Measurements from ENCODE around the gene DLG2. TPM values are rescaled to one million over a fixed set of nuclear protein-coding genes. Genes with fewer than 3 reads are reported as not detected.

DLG2 gene
- total RNA-seq, 2 experiments from 2014 or later: 2.0 to 2.1 TPM

GRCh38 chr11:83641511-83641910 is 1985.6 kb downstream of the DLG2 start:
- Histone ChIP-seq H3K27ac (ENCODE audit: low read depth in 1 of 2, low read length in 2 of 2) (no peak overlapping the region), H3K4me3 (ENCODE audit: low read length) (no peak overlapping the region), H3K36me3 (ENCODE audit: insufficient read depth, low read length) (no peaks in the 10 kb centered on the region), H3K4me1 (ENCODE audit: insufficient read depth, low read length) (no peaks in the 10 kb centered on the region), H3K9me3 (ENCODE audit: control insufficient read depth in 1 of 2, insufficient read depth in 1 of 2, low read length in 2 of 2) (no peaks in the 10 kb centered on the region), H3K27me3 (ENCODE audit: control insufficient read depth in 1 of 2, insufficient read depth in 2 of 2, low read length in 2 of 2) (peaks cover 0 to under 1% of the 10 kb centered on the region in 2 experiments)
- H3K36me3 Mint-ChIP-seq (ENCODE audit: low read depth): no peaks in the 10 kb centered on the region
- H3K27ac Mint-ChIP-seq: no peak overlapping the region
- ChIA-PET POLR2A (no interaction called here), CTCF (no interaction called here)
- H3K4me1 Mint-ChIP-seq (ENCODE audit: low read depth): no peaks in the 10 kb centered on the region
- ATAC-seq (ENCODE audit: poor library complexity) (no peak), DNase-seq (no peak)
- H3K4me3 Mint-ChIP-seq: no peak overlapping the region
- peaks cover 5% of the 10 kb centered on the region for H3K27me3 Mint-ChIP-seq
- H3K9me3 Mint-ChIP-seq: peaks cover 3% of the 10 kb centered on the region
- no peak for TF ChIP-seq CTCF (IDR thresholded peaks at IDR 0.05)
- intact Hi-C loops (cut with DNase I, micrococcal nuclease): no loop called here

- Mint-ChIP-seq H3K27me3 (peaks cover 3% of the 10 kb centered on the region), H3K9me3 (peaks cover 3% of the 10 kb centered on the region), H3K36me3 (ENCODE audit: low read depth) (no peaks in the 10 kb centered on the region), H3K4me1 (ENCODE audit: low read depth) (no peaks in the 10 kb centered on the region), H3K27ac (no peak overlapping the region), H3K4me3 (no peak overlapping the region)
- intact Hi-C loops (cut with DNase I, micrococcal nuclease): no loop called here
- ChIA-PET POLR2A (no interaction called here), CTCF (no interaction called here)
- Histone ChIP-seq H3K27me3 (ENCODE audit: control insufficient read depth in 1 of 2, insufficient read depth in 2 of 2, low read length in 2 of 2) (no peaks in the 10 kb centered on the region), H3K4me1 (ENCODE audit: insufficient read depth, low read length) (no peaks in the 10 kb centered on the region), H3K27ac (ENCODE audit: low read depth in 1 of 2, low read length in 2 of 2) (no peak overlapping the region), H3K9me3 (ENCODE audit: control insufficient read depth in 1 of 2, insufficient read depth in 1 of 2, low read length in 2 of 2) (no peaks in the 10 kb centered on the region), H3K4me3 (ENCODE audit: low read length) (no peak overlapping the region), H3K36me3 (ENCODE audit: insufficient read depth, low read length) (no peaks in the 10 kb centered on the region)
- DNase-seq (no peak), ATAC-seq (ENCODE audit: poor library complexity) (no peak)
- TF ChIP-seq CTCF (IDR thresholded peaks at IDR 0.05): no peak
Observed at GRCh38 chr11:83639995-83640758, 1987.0 kb downstream of the DLG2 start.

- ATAC-seq (ENCODE audit: poor library complexity) (no peak), DNase-seq (no peak)
- ChIA-PET POLR2A (no interaction called here), CTCF (no interaction called here)
- Histone ChIP-seq H3K9me3 (ENCODE audit: control insufficient read depth in 1 of 2, insufficient read depth in 1 of 2, low read length in 2 of 2) (no peaks in the 10 kb centered on the region), H3K4me1 (ENCODE audit: insufficient read depth, low read length) (no peaks in the 10 kb centered on the region), H3K27ac (ENCODE audit: low read depth in 1 of 2, low read length in 2 of 2) (no peak overlapping the region), H3K4me3 (ENCODE audit: low read length) (no peak overlapping the region), H3K36me3 (ENCODE audit: insufficient read depth, low read length) (no peaks in the 10 kb centered on the region), H3K27me3 (ENCODE audit: control insufficient read depth in 1 of 2, insufficient read depth in 2 of 2, low read length in 2 of 2) (no peaks in the 10 kb centered on the region)
- intact Hi-C loops (cut with DNase I, micrococcal nuclease): no loop called here
- no peak overlapping the region for H3K4me3 Mint-ChIP-seq
- H3K27me3 Mint-ChIP-seq: no peaks in the 10 kb centered on the region
- TF ChIP-seq CTCF (IDR thresholded peaks at IDR 0.05): no peak
- H3K9me3 Mint-ChIP-seq: peaks cover 3% of the 10 kb centered on the region
- no peaks in the 10 kb centered on the region for H3K36me3 Mint-ChIP-seq (ENCODE audit: low read depth)
- no peaks in the 10 kb centered on the region for H3K4me1 Mint-ChIP-seq (ENCODE audit: low read depth)
- no peak overlapping the region for H3K27ac Mint-ChIP-seq
Observed at GRCh38 chr11:83635166-83635565, 1992.0 kb downstream of the DLG2 start.
